Measurements from ENCODE around the gene ASXL3. TPM values are rescaled to one million over a fixed set of nuclear protein-coding genes. Genes with fewer than 3 reads are reported as not detected.

The ASXL3 gene
- total RNA-seq, 1 experiment from 2014 or later: not detected

GRCh38 chr18:33665187-33665586 lies 87.2 kb downstream of the ASXL3 start:
- no peaks in the 10 kb centered on the region for H3K79me2 ChIP-seq (ENCODE audit: insufficient read depth, low read length)
- no peak overlapping the region for H3K4me3 ChIP-seq (replicated peaks in 1 of 2; ENCODE audit: low read depth in 1 of 2, low read length in 2 of 2)
- peaks cover 16 to 17% of the 10 kb centered on the region in 2 experiments; a peak in 3 of 4 replicates for H3K9me3 ChIP-seq (ENCODE audit: control insufficient read depth in 1 of 2, insufficient read depth in 1 of 2, low read depth in 1 of 2, low read length in 2 of 2)
- DNase-seq (ENCODE audit: low read depth, low spot score) (no peak), ATAC-seq (no peak)
- H3K9ac ChIP-seq (ENCODE audit: low read length): no peak overlapping the region
- intact Hi-C loops (cut with micrococcal nuclease): no loop called here
- no peak overlapping the region for H3K27ac ChIP-seq (ENCODE audit: low read depth, low read length)
- TF ChIP-seq JUND (IDR thresholded peaks at IDR 0.05): no peak
- TF ChIP-seq EZH2 (IDR thresholded peaks at IDR 0.05): no peak
- no peak for TF ChIP-seq ZFX (IDR thresholded peaks at IDR 0.05)
- TF ChIP-seq EGR1 (IDR thresholded peaks at IDR 0.05; ENCODE audit: low read depth): no peak
- TF ChIP-seq POLR2A (IDR thresholded peaks at IDR 0.05; ENCODE audit: borderline replicate concordance, extremely low read depth, insufficient read depth, insufficient read length): no peak
- no peak for TF ChIP-seq CEBPB (IDR thresholded peaks at IDR 0.05; ENCODE audit: low read depth)
- no peak for TF ChIP-seq REST (IDR thresholded peaks at IDR 0.05; ENCODE audit: low read depth)
- no peak for TF ChIP-seq ZNF274 (IDR thresholded peaks at IDR 0.05; ENCODE audit: low read depth, low read length)
- no peaks in the 10 kb centered on the region for H3K4me1 ChIP-seq (ENCODE audit: control insufficient read depth in 1 of 2, insufficient read depth in 2 of 2, low read length in 2 of 2)
- no peak overlapping the region for H2AFZ ChIP-seq (ENCODE audit: low read depth, low read length, poor library complexity, severe bottlenecking)
- H3K4me2 ChIP-seq (ENCODE audit: low read length): no peak overlapping the region
- no TSS peak for BruUV-seq (replicated peaks)
- ChIA-PET POLR2A (no interaction called here), CTCF (no interaction called here), RAD21 (ENCODE audit: low non-redundant PET in 1 of 2, low total read pairs in 2 of 2, uncharacterized antibody in 2 of 2, unreplicated experiment in 2 of 2) (no interaction called here)
- no peaks in the 10 kb centered on the region for H3K36me3 ChIP-seq (ENCODE audit: control insufficient read depth in 1 of 2, insufficient read depth in 2 of 2, low read length in 2 of 2)
- H3K9me2 ChIP-seq (ENCODE audit: insufficient read depth): no peaks in the 10 kb centered on the region
- H3K27me3 ChIP-seq (ENCODE audit: insufficient read depth, low read length): no peaks in the 10 kb centered on the region
- H4K20me1 ChIP-seq (ENCODE audit: insufficient read depth): no peaks in the 10 kb centered on the region

- CTCF ChIA-PET: no interaction called here
- Histone ChIP-seq H2AFZ (ENCODE audit: low read depth, low read length, poor library complexity, severe bottlenecking) (no peak overlapping the region), H3K27me3 (ENCODE audit: insufficient read depth, low read length) (no peaks in the 10 kb centered on the region), H3K36me3 (ENCODE audit: control insufficient read depth in 1 of 2, insufficient read depth in 2 of 2, low read length in 2 of 2) (no peaks in the 10 kb centered on the region), H3K9ac (ENCODE audit: low read length) (no peak overlapping the region), H3K9me3 (ENCODE audit: control insufficient read depth in 1 of 2, insufficient read depth in 1 of 2, low read depth in 1 of 2, low read length in 2 of 2) (peaks cover 16 to 18% of the 10 kb centered on the region in 2 experiments; a peak in 3 of 4 replicates), H3K79me2 (ENCODE audit: insufficient read depth, low read length) (no peaks in the 10 kb centered on the region), H3K4me2 (ENCODE audit: low read length) (no peak overlapping the region), H3K4me1 (ENCODE audit: control insufficient read depth in 1 of 2, insufficient read depth in 2 of 2, low read length in 2 of 2) (no peaks in the 10 kb centered on the region), H3K27ac (ENCODE audit: low read depth, low read length) (no peak overlapping the region), H3K9me2 (ENCODE audit: insufficient read depth) (no peaks in the 10 kb centered on the region), H4K20me1 (ENCODE audit: insufficient read depth) (no peaks in the 10 kb centered on the region), H3K4me3 (replicated peaks in 1 of 2; ENCODE audit: low read depth in 1 of 2, low read length in 2 of 2) (no peak overlapping the region)
- DNase-seq (ENCODE audit: low read depth, low spot score) (no peak), ATAC-seq (no peak)
- RAD21 ChIA-PET (ENCODE audit: low non-redundant PET in 1 of 2, low total read pairs in 2 of 2, uncharacterized antibody in 2 of 2, unreplicated experiment in 2 of 2): no interaction called here
- BruUV-seq (replicated peaks): no TSS peak
- POLR2A ChIA-PET: no interaction called here
- intact Hi-C loops (cut with micrococcal nuclease): no loop called here
- no peak for TF ChIP-seq EZH2 (IDR thresholded peaks at IDR 0.05)
- TF ChIP-seq EZH2phosphoT487 (IDR thresholded peaks at IDR 0.05; ENCODE audit: borderline replicate concordance): no peak
- no peak for TF ChIP-seq ELF1 (IDR thresholded peaks at IDR 0.05; ENCODE audit: borderline replicate concordance, low read depth)
- TF ChIP-seq TCF7L2 (IDR thresholded peaks at IDR 0.05; ENCODE audit: borderline replicate concordance, extremely low read depth, insufficient read depth, insufficient read length): no peak
- no peak for TF ChIP-seq POLR2AphosphoS5 (IDR thresholded peaks at IDR 0.05; ENCODE audit: low read depth, low read length)
- no peak for TF ChIP-seq SRF (IDR thresholded peaks at IDR 0.05; ENCODE audit: low read depth)
- TF ChIP-seq SP1 (IDR thresholded peaks at IDR 0.05; ENCODE audit: low read depth): no peak
- TF ChIP-seq ZNF274 (IDR thresholded peaks at IDR 0.05; ENCODE audit: low read depth, low read length): no peak
- TF ChIP-seq YY1 (IDR thresholded peaks at IDR 0.05; ENCODE audit: extremely low read depth, insufficient replicate concordance, low read depth, low read length): no peak
- TF ChIP-seq ATF3 (IDR thresholded peaks at IDR 0.05): no peak
- no peak for TF ChIP-seq CBX3 (IDR thresholded peaks at IDR 0.05; ENCODE audit: low read depth)
- TF ChIP-seq ZBTB33 (IDR thresholded peaks at IDR 0.05; ENCODE audit: extremely low read depth, insufficient replicate concordance, low read length): no peak
Observed at GRCh38 chr18:33665641-33666040, 87.6 kb downstream of the ASXL3 start.

Data from HCT116 (cell line).